ENCODE results near the gene ABCA6. TPM values are rescaled to one million over a fixed set of nuclear protein-coding genes. Genes with fewer than 3 reads are reported as not detected.

ABCA6 gene
- total RNA-seq, 2 experiments from 2014 or later = 0.10 to 0.23 TPM

DNA sequence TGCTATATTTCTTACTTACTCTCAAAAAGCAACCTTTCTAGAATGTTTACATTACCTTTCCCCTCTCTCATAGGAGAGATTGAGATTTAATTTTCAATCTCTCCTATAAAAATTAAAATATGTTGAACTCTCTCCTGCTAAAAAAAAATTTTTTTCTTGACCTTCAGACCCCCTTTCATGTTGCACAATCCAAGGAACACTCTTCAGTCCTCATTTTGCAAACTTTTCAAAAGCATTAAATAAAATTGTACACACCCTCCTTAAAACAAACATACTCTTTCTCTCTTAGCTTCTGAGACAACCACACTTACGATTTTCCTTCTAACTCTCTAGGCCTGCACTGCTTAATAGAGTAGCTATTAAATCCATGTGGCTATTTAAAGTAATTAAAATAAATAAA, 8.6 kb upstream of the ABCA6 start:
- Mint-ChIP-seq H3K9me3 (no peaks in the 10 kb centered on the region), H3K4me1 (no peaks in the 10 kb centered on the region), H3K27me3 (no peaks in the 10 kb centered on the region), H3K27ac (no peak overlapping the region), H3K36me3 (peaks cover 11% of the 10 kb centered on the region), H3K4me3 (no peak overlapping the region)
- DNase-seq = no peak

GRCh38 chr17:69147460-69147859, 5.8 kb upstream of the ABCA6 start:
- no peak overlapping the region for H3K27ac Mint-ChIP-seq
- no peak for DNase-seq

GRCh38 chr17:69144331-69145255, 2.9 kb upstream of the ABCA6 start:
- no peak overlapping the region for H3K27ac Mint-ChIP-seq
- no peaks in the 10 kb centered on the region for H3K9me3 Mint-ChIP-seq
- H3K36me3 Mint-ChIP-seq = no peaks in the 10 kb centered on the region
- peaks cover 3% of the 10 kb centered on the region for H3K27me3 Mint-ChIP-seq
- no peak overlapping the region for H3K4me3 Mint-ChIP-seq
- no peaks in the 10 kb centered on the region for H3K4me1 Mint-ChIP-seq
- no peak for DNase-seq

More at GRCh38 chr17:69147460-69147859, 5.8 kb upstream of the ABCA6 start:
- Mint-ChIP-seq H3K36me3 (peaks cover 8% of the 10 kb centered on the region), H3K27me3 (peaks cover 3% of the 10 kb centered on the region), H3K4me1 (no peaks in the 10 kb centered on the region), H3K9me3 (no peaks in the 10 kb centered on the region), H3K4me3 (no peak overlapping the region)

- H3K27me3 Mint-ChIP-seq = peaks cover 3% of the 10 kb centered on the region
- no peaks in the 10 kb centered on the region for H3K4me1 Mint-ChIP-seq
- no peak overlapping the region for H3K4me3 Mint-ChIP-seq
- H3K27ac Mint-ChIP-seq = no peak overlapping the region
- no peaks in the 10 kb centered on the region for H3K36me3 Mint-ChIP-seq
- no peaks in the 10 kb centered on the region for H3K9me3 Mint-ChIP-seq
- no peak for DNase-seq
Observed at GRCh38 chr17:69143683-69144231, 2.1 kb upstream of the ABCA6 start.

- Mint-ChIP-seq H3K4me3 (no peak overlapping the region), H3K27me3 (peaks cover 3% of the 10 kb centered on the region), H3K4me1 (no peaks in the 10 kb centered on the region), H3K36me3 (no peaks in the 10 kb centered on the region), H3K9me3 (no peaks in the 10 kb centered on the region), H3K27ac (no peak overlapping the region)
- DNase-seq = no peak
Observed at GRCh38 chr17:69143151-69143550, 1.5 kb upstream of the ABCA6 start.

DNA sequence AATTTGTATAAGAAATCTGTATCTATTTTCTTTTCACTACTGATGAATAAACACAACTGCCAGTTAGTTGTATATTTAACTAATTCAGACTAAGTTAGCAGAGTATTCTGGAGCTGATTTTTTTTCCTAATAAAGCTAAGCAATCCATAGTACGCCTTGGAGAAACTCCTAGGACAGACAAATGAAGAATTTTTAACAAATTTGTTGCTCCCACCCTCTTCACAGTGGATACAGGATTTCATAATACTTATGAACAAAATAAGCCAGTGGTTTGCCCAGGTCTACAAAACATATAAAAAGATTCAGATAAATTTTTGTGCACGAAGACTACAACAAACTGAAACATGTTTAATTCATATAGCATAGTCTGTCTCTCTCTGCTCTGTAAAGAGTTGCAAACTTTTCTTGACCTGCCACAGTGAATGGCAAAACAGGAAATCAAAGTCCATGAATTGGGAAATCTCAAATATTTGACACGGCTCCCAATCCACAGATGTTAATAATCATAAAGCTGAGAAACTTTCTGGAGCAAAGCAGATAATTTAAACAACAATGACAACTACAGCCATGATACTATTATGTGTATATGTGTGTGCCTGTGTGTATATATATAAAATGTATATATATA, 594 bp upstream of the ABCA6 start:
- no peak for DNase-seq
- peaks cover 3% of the 10 kb centered on the region for H3K27me3 Mint-ChIP-seq
- no peak overlapping the region for H3K27ac Mint-ChIP-seq
- no peaks in the 10 kb centered on the region for H3K4me1 Mint-ChIP-seq
- H3K4me3 Mint-ChIP-seq = no peak overlapping the region
- no peaks in the 10 kb centered on the region for H3K9me3 Mint-ChIP-seq
- H3K36me3 Mint-ChIP-seq = no peaks in the 10 kb centered on the region

- no peak for DNase-seq
Observed at GRCh38 chr17:69134112-69134511, 7.6 kb downstream of the ABCA6 start.

DNA sequence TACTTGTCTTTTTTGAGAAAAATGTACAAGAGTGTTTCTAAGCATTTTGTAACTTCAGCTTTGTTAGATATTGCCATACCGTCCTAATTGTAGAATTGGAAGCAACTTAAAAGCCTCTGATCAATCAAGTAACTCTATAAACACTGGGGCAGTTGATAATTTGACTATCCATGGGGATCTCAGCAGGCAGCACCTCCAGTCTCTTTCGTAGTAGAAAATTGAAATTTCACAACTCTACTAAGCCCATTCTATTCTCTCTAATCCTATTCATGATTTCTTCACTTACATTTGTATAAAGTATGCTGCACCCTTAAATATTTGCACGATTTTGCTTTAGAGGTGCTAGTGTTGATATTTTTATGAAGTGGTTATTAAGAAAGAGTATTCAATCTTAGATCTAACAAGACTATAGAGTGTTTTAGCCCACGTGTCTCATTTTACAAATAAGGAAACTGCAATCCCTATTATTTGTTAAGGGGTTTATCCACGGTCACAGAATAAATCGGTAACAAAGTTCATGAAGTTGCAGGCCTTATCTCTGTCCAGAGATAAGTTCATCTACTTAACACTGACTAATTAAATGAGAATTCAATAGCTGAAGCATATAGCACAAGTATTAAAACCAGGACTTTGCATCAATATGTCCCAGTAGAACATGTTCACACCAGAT, 10.9 kb downstream of the ABCA6 start:
- Mint-ChIP-seq H3K4me1 (no peaks in the 10 kb centered on the region), H3K36me3 (no peaks in the 10 kb centered on the region), H3K4me3 (no peak overlapping the region), H3K27me3 (no peaks in the 10 kb centered on the region), H3K27ac (no peak overlapping the region), H3K9me3 (no peaks in the 10 kb centered on the region)
- DNase-seq = no peak

More at GRCh38 chr17:69134112-69134511, 7.6 kb downstream of the ABCA6 start:
- Mint-ChIP-seq H3K9me3 (no peaks in the 10 kb centered on the region), H3K27me3 (no peaks in the 10 kb centered on the region), H3K27ac (no peak overlapping the region), H3K4me3 (no peak overlapping the region), H3K4me1 (no peaks in the 10 kb centered on the region), H3K36me3 (no peaks in the 10 kb centered on the region)

GRCh38 chr17:69123626-69124025, 18.1 kb downstream of the ABCA6 start:
- Mint-ChIP-seq H3K4me1 (no peaks in the 10 kb centered on the region), H3K9me3 (no peaks in the 10 kb centered on the region), H3K36me3 (no peaks in the 10 kb centered on the region), H3K27ac (no peak overlapping the region), H3K27me3 (no peaks in the 10 kb centered on the region), H3K4me3 (no peak overlapping the region)
- no peak for DNase-seq

- H3K36me3 Mint-ChIP-seq = no peaks in the 10 kb centered on the region
- H3K4me1 Mint-ChIP-seq = no peaks in the 10 kb centered on the region
- no peak for DNase-seq
- no peaks in the 10 kb centered on the region for H3K9me3 Mint-ChIP-seq
- no peaks in the 10 kb centered on the region for H3K27me3 Mint-ChIP-seq
- H3K4me3 Mint-ChIP-seq = no peak overlapping the region
- no peak overlapping the region for H3K27ac Mint-ChIP-seq
Observed at GRCh38 chr17:69122065-69122464, 19.6 kb downstream of the ABCA6 start.

DNA sequence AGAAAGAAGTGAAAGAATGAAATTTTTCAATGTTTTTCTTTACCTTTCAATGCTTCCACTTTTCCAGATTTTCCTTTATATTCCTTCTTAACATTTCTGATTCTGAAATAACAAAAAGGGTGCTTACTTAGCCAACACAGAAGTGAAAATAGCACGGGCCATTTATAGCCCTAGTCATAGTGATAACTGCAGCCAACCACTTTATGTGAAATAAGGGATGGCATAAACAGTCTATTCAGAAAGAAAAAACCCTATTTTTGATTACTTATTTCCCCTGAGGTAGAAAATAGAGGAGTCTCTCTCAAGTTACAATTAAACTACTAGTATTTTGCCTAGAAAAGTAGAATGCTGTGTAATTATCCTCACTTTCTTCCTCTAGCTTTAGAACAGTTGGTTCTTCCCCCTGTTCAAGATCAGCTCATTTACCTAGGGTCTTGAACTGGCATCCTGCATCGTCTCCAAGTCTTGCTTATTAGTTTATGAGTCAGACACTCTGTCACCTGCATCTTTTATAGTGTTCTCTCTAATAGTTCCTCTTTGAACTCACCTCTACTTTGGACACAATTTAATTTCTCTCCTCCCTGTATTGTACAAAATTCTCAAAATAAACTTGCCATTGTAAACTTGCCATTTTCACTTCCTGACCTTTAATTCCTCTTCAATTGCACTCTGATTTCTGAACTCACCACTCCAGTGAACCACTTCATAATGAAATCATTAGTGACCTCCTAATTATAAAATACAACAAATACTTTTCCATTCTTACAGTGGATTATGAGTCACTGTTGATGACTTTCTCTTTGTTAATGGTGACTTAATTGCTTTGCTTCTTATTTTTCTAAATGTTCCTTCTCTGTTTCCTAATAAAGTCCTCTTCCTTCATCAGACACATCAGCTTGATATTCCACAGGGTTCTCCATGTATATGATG, 23.6 kb downstream of the ABCA6 start:
- H3K9me3 Mint-ChIP-seq = no peaks in the 10 kb centered on the region
- H3K27me3 Mint-ChIP-seq = no peaks in the 10 kb centered on the region
- no peak overlapping the region for H3K27ac Mint-ChIP-seq
- no peaks in the 10 kb centered on the region for H3K4me1 Mint-ChIP-seq
- no peak for DNase-seq
- H3K4me3 Mint-ChIP-seq = no peak overlapping the region
- H3K36me3 Mint-ChIP-seq = peaks cover 2% of the 10 kb centered on the region

- H3K9me3 Mint-ChIP-seq = no peaks in the 10 kb centered on the region
- no peak for DNase-seq
- H3K4me1 Mint-ChIP-seq = no peaks in the 10 kb centered on the region
- peaks cover 2% of the 10 kb centered on the region for H3K36me3 Mint-ChIP-seq
- no peak overlapping the region for H3K27ac Mint-ChIP-seq
- no peak overlapping the region for H3K4me3 Mint-ChIP-seq
- H3K27me3 Mint-ChIP-seq = no peaks in the 10 kb centered on the region
Observed at GRCh38 chr17:69111794-69112193, 29.9 kb downstream of the ABCA6 start.

GRCh38 chr17:69105907-69106730, 35.6 kb downstream of the ABCA6 start:
- H3K27me3 Mint-ChIP-seq = no peaks in the 10 kb centered on the region
- no peaks in the 10 kb centered on the region for H3K4me1 Mint-ChIP-seq
- DNase-seq = no peak
- no peak overlapping the region for H3K4me3 Mint-ChIP-seq
- H3K36me3 Mint-ChIP-seq = no peaks in the 10 kb centered on the region
- H3K9me3 Mint-ChIP-seq = no peaks in the 10 kb centered on the region
- H3K27ac Mint-ChIP-seq = no peak overlapping the region

Data from activated naive CD8-positive, alpha-beta T cell treated with anti-CD3 and anti-CD28 coated beads for 36 hours (primary cell).